Skeletal muscle tissue (tissue), 4 donors: Measurements from ENCODE around the gene LRRC63. TPM values are rescaled to one million over a fixed set of nuclear protein-coding genes. Genes with fewer than 3 reads are reported as not detected.
A peak's percentile ranks its signal among the peaks of the same experiment; 100 is the strongest.
"Not testable (repeated sequence)": the region's sequence is repeated elsewhere in the genome, so short reads cannot be mapped to it uniquely, and the experiment has no call there.

Source experiments
- H3K27ac ChIP-seq: one replicate; pipeline ENCODE4 v1.7.0; 2013; ENCODE audit warnings: mild to moderate bottlenecking, low read depth, low read length, inconsistent platforms
- H3K27me3 ChIP-seq, 3 donors: one replicate each; pipeline ENCODE4 v1.7.0; 2013; ENCODE audit warnings: low read length in 3 of 3; ENCODE audit not compliant: control insufficient read depth in 3 of 3, insufficient read depth in 3 of 3
- H3K36me3 ChIP-seq, 3 donors: one replicate each; pipeline ENCODE4 v1.7.0; 2013; ENCODE audit warnings: low read length in 3 of 3; ENCODE audit not compliant: control insufficient read depth in 3 of 3, insufficient read depth in 3 of 3
- H3K4me1 ChIP-seq, 3 donors: one replicate each; pipeline ENCODE4 v1.7.0; 2013; ENCODE audit warnings: low read length in 3 of 3, mild to moderate bottlenecking in 3 of 3; ENCODE audit not compliant: control insufficient read depth in 3 of 3, insufficient read depth in 3 of 3
- H3K4me3 ChIP-seq, 3 donors: one replicate each; pipeline ENCODE4 v1.7.0; 2013; ENCODE audit warnings: low read length in 3 of 3
- H3K9ac ChIP-seq, 3 donors: one replicate each; pipeline ENCODE4 v1.7.0; 2013; ENCODE audit warnings: low read length in 3 of 3, mild to moderate bottlenecking in 3 of 3, moderate library complexity in 2 of 3, low read depth in 1 of 3
- H3K9me3 ChIP-seq, 3 donors: one replicate each; pipeline ENCODE4 v1.7.0; 2013; ENCODE audit warnings: low read length in 3 of 3; ENCODE audit not compliant: control insufficient read depth in 3 of 3
- total RNA-seq: library from RNA; depleted of rRNA; stranded (reverse); fragments of >200 nt; gene quantifications from one replicate; pipeline ENCODE4 v1.2.3, GENCODE V29; 2014
- donor health status: Osteomylitis.

The LRRC63 gene, protein sequence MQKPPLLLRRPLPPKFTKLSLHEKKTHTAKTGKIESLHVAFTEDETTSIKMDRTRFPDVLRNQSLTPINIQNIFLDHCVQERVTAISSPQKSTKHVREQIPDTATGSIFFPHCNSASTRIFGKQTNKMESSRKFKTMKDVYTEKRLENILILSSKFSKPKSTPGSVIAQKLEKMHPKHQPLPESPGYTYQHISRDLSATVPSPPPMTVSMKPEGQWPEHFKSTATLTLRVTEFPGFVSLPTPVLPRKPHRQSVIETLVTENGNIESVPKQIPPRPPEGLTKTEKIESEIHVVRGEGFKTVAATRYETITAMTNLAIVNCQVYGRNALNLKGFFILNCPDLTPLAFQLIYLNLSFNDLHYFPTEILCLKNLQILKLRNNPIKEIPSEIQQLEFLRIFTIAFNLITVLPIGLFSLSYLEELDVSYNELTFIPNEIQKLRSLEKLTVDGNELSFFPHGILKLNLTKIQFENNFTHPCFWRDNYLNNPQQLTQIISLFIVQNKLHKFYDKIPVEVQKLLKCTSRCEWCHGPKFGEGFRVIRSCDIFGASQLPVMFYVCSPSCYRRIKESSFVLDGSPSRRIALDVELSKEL
- total RNA-seq, result not detected

DNA sequence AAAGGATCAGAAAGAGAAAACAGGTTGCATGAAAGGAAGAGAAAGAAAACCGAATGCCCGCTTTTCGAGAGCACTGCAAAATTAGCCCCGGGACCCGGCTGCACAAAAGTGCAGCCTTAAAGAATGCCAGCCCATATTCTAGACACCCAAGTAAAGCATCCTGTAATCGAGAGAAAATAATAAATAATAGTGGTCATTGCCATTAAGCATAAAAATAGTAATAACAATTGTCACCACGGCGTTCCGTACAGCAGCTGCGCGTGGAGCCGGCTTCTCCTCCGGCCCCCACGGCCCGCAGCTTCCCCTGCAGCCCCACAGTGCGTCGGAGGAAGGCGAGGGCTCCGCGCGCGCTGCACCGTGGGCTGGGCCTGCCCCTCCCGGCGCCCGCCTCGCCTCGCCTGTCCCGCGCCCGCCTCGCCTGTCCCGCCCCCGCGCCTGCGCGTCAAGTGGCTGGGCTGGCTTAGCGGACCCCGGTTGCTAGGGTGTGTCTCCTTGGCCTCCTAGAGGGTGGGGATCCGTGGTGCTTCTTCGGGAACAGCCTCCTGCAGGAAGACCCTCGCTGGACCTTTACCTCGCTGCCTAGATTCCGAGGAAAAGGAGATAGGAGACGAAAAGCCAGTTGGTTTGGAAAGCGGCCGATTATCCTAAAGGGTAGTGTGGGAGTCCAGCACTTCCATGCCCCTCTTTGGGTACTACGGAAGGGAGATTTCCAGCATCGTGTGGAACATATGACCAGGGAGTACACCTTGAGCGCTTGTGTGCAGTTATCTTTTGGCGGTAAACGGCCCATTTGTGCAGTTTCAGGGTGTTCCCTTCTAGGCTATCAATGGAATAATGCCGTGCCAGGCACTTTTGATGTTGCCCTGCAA lies at the start of gene LRRC63:
Gene LRRC63, plus strand, starts transcription at position 446 of the 869 bp plus-strand sequence. CDS start 1,107 bp downstream, outside the sequence.
- H3K4me3 ChIP-seq, result peak within 1 kb of the TSS; percentile 65 to 78 (median 71)
- no peaks in the 10 kb centered on the region for H3K36me3 ChIP-seq
- H3K27me3 ChIP-seq, result peaks cover 0 to 2% (median 0%) of the 10 kb centered on the region in 3 donors
- no peaks in the 10 kb centered on the region for H3K9me3 ChIP-seq
- peak within 1 kb of the TSS; percentile 56 to 74 (median 72) for H3K9ac ChIP-seq
- peaks cover 4 to 9% (median 4%) of the 10 kb centered on the region in 3 donors for H3K4me1 ChIP-seq
- no peak within 1 kb of the TSS for H3K27ac ChIP-seq

DNA sequence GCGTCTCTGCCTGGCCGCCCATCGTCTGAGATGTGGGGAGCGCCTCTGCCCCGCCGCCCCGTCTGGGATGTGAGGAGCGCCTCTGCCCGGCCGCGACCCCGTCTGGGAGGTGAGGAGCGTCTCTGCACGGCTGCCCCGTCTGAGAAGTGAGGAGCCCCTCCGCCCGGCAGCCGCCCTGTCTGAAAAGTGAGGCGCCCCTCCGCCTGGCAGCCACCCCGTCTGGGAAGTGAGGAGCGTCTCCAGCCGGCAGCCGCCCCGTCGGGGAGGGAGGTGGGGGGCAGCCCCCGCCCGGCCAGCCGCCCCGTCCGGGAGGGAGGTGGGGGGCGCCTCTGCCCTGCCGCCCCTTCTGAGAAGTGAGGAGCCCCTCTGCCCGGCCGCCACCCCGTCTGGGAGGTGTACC lies 49.0 kb upstream of the LRRC63 start:
- H3K4me1 ChIP-seq, H3K36me3 ChIP-seq, H3K27me3 ChIP-seq, H3K9me3 ChIP-seq, H3K4me3 ChIP-seq, H3K27ac ChIP-seq, H3K9ac ChIP-seq: not testable (repeated sequence)

DNA sequence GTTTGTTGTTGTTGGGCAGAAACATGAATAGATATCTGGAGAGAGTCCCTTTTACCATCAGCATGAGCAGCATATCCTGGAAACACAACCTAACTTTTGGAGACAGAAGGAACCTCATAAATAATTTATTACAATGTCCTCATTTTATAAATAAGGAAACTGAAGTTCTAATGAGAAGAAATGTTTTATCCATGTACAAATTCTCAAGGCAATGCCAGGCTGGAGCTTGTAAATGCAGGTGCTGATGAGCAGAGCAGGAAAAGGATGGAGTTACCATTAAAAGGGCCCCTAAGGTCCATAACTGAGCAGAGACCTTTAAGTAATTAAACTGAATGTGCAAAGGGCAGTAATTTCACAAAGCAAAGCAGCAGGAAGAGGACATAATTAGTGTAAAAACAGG lies 47.1 kb upstream of the LRRC63 start:
- Histone ChIP-seq H3K4me1 (no peaks in the 10 kb centered on the region), H3K27me3 (peaks cover 0 to 9% (median 5%) of the 10 kb centered on the region in 3 donors), H3K9me3 (no peaks in the 10 kb centered on the region), H3K4me3 (no peak overlapping the region), H3K36me3 (no peaks in the 10 kb centered on the region), H3K9ac (no peak overlapping the region), H3K27ac (no peak overlapping the region)

DNA sequence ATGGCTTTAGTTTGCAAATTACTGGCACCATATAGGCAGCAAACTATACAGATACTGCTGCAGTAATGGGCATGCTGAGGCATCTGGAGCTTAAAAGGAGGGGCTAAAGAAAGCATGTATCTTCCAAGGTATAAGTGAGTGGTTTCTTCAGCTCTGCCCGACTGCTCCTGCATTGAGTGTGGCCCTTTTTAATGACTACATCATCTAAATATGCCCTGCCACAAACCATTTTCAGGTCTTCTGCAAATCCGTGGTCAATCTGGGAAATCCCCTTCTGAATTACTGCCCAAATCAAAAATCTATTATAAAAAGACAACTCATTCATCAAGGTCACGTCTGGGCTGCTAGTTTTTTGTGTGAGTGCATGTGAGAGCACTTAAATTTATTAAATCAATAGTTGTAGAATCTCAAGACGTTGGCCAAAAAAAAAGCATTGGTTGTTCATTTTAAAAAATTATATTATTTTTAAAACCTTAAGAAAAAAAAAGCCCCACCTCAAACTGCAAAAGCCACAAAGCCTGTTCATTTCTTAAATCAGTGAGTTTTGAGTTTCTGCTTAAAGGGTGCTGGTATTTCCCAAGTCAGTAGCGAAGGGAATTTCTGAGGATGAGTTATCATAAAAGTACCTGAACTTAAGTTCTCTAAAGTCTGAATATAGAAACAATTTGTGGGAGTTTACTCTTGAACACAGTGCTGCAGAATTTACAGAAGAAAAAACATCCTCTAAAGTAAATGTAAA lies 46.1 kb upstream of the LRRC63 start:
- no peak overlapping the region for H3K4me3 ChIP-seq
- no peaks in the 10 kb centered on the region for H3K9me3 ChIP-seq
- no peak overlapping the region for H3K27ac ChIP-seq
- peaks cover 0 to 3% (median 0%) of the 10 kb centered on the region in 3 donors for H3K4me1 ChIP-seq
- H3K9ac ChIP-seq, result no peak overlapping the region
- no peaks in the 10 kb centered on the region for H3K36me3 ChIP-seq
- H3K27me3 ChIP-seq, result peaks cover 0 to 9% (median 3%) of the 10 kb centered on the region in 3 donors

DNA sequence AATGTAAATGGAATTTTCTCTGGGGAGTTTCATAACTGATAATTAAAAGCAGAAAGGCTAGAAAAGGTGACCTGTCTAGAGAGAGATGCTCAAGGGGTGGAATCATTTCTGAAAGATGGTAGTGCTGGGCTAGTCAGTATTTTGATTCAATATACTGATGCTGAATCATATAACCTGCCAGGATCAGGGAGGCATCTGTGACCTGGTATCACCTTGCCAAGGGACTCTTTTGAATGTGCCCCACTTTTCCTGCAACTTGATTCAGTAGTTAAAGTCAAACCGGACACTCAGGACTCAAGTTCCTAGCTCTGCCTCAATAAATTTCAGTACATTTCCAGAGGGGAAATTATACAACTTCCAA lies 45.5 kb upstream of the LRRC63 start:
- Histone ChIP-seq H3K27ac (no peak overlapping the region), H3K4me1 (peaks cover 0 to 3% (median 0%) of the 10 kb centered on the region in 3 donors), H3K27me3 (peaks cover 0 to 9% (median 2%) of the 10 kb centered on the region in 3 donors), H3K4me3 (no peak overlapping the region), H3K36me3 (no peaks in the 10 kb centered on the region), H3K9me3 (no peaks in the 10 kb centered on the region), H3K9ac (no peak overlapping the region)

DNA sequence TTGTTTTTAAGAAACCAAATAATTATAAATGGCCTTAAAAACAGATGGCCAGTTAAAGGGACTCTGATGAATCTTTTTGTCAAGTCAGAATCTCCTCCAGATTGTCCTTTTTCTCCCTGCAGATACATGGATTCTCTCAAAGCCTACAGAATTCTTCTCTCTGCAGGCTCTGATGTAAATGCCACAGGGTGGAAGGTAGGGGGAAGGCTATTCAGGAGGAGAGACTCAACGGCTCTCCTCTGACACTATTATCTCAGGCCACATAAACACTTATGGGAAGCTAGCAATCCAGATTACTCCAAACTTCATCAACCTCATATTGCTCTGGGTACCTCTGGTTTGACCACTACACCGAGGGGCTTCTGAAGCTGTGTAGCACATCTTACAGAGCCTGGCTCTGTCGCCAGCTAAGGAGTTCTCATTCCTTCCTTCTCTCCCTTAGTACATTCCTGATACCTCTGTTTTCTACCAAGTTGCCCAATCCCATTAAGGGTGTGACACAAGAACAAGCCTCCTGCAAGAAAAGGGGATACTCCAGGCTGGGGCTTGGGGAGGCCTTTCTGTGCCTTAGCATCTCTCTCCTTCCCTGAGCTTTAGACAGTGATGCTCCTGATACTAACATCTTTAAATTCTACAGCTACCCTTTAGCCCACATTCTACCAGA lies 44.6 kb upstream of the LRRC63 start:
- Histone ChIP-seq H3K27ac (no peak overlapping the region), H3K4me3 (no peak overlapping the region), H3K9me3 (no peaks in the 10 kb centered on the region), H3K36me3 (no peaks in the 10 kb centered on the region), H3K27me3 (peaks cover 0 to 9% (median 0%) of the 10 kb centered on the region in 3 donors), H3K4me1 (peaks cover 0 to 3% (median 0%) of the 10 kb centered on the region in 3 donors), H3K9ac (no peak overlapping the region)

DNA sequence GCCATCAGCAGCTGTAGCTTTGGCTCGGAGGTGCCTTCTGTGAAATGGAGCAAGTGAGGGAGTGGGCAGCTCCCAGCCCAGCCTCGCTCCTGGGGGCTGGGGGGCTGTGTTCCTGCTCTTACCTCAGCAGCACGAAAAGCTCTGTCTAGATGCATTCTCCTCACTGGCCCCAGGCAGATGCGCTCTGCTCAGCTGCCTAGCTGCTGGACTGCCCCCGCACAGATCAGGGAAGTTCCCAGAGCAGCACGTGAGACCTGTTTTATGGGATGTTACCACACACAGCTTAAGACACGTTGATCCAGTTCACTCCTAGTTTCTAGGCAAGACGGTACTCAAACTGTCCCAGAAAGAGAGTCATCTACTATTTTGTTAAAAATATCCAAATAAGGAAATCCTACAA lies 43.4 kb upstream of the LRRC63 start:
- H3K4me3 ChIP-seq, result no peak overlapping the region
- H3K9ac ChIP-seq, result no peak overlapping the region
- H3K36me3 ChIP-seq, result no peaks in the 10 kb centered on the region
- peaks cover 0 to 3% (median 0%) of the 10 kb centered on the region in 3 donors for H3K4me1 ChIP-seq
- no peaks in the 10 kb centered on the region for H3K9me3 ChIP-seq
- no peak overlapping the region for H3K27ac ChIP-seq
- H3K27me3 ChIP-seq, result peaks cover 0 to 9% (median 0%) of the 10 kb centered on the region in 3 donors

DNA sequence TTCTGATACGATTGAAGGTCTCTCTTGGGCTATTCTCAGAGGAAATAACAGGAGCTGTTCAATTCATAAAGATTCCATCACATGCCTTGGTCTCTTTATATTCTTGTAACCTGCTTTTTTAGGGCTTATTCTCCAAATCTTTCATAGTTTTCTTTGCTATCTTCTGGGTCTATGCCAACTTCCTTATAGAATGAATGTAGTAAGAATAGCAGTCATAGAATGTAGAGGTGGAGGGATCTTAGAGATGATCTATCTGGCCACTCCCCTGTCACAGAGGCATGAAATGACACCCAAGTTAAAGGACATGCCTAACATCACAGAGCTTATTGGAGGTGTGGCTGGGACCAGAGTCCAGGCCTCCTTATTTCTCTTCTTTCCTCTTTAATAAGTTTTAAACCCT lies 42.9 kb upstream of the LRRC63 start:
- Histone ChIP-seq H3K27me3 (peaks cover 0 to 9% (median 0%) of the 10 kb centered on the region in 3 donors), H3K4me1 (peaks cover 0 to 3% (median 0%) of the 10 kb centered on the region in 3 donors), H3K27ac (no peak overlapping the region), H3K4me3 (no peak overlapping the region), H3K9me3 (no peaks in the 10 kb centered on the region), H3K36me3 (no peaks in the 10 kb centered on the region), H3K9ac (no peak overlapping the region)

DNA sequence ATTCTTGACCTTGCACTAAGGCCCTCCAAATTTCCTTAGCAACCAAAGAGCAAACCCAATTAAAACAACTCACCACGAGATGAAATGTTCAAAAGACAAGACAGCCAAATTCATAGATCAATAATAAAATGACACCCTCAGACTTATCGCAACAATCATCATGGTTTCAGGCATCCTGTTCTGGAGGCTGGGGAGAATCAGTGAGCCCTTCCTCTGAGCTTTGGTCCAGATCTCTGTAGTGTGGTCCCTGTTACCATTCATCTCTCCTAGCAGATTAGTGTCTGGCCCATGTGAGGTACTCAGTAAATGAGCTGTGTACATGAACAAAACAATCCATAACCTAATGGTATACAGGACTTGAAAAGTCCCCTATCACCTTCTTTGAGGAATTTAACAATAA lies 42.0 kb upstream of the LRRC63 start:
- H3K27ac ChIP-seq, result no peak overlapping the region

More for the DNA sequence above, 42.0 kb upstream of the LRRC63 start:
- H3K9me3 ChIP-seq, result no peaks in the 10 kb centered on the region
- H3K27me3 ChIP-seq, result peaks cover 0 to 9% (median 0%) of the 10 kb centered on the region in 3 donors
- no peak overlapping the region for H3K4me3 ChIP-seq
- H3K36me3 ChIP-seq, result no peaks in the 10 kb centered on the region
- H3K4me1 ChIP-seq, result peaks cover 0 to 3% (median 0%) of the 10 kb centered on the region in 3 donors
- no peak overlapping the region for H3K9ac ChIP-seq
